HEK293 (cell line): ENCODE results near the gene TSHZ2.

ENCODE experiments used
- CTCF ChIA-PET: fragments of 350-600 bp; formaldehyde crosslinking; extraction: SDS; loops from one replicate; lab custom pipeline; 2021; ENCODE audit warnings: antibody characterized with exemption; lab: Yijun Ruan, JAX
- POLR2A ChIA-PET: fragments of 300-600 bp; formaldehyde crosslinking; extraction: SDS; loops from one replicate; lab custom pipeline; 2020; ENCODE audit warnings: antibody characterized with exemption, inconsistent platforms; lab: Yijun Ruan, JAX
- H3K27ac ChIP-seq: fragments of 200-500 bp; sonication (Bioruptor generic); 2 replicates; pipeline ENCODE4 v1.5.1; 2014; ENCODE audit warnings: low read depth, low read length, control low read depth, inconsistent platforms; ENCODE audit errors: extremely low read depth
- H3K36me3 ChIP-seq, 2 experiments: fragments of 200-500 bp in 1 of 2; sonication (Bioruptor generic) in 1 of 2; 1 replicate in 1 of 2; 2 replicates in 1 of 2; pipeline ENCODE4 v1.5.1; 2014 to 2017; ENCODE audit warnings: inconsistent platforms in 2 of 2, low read length in 2 of 2; ENCODE audit not compliant: control insufficient read depth in 2 of 2, insufficient read depth in 1 of 2
- H3K4me1 ChIP-seq: fragments of 200-500 bp; sonication (Bioruptor generic); 2 replicates; pipeline ENCODE4 v1.5.1; 2014; ENCODE audit warnings: mild to moderate bottlenecking, low read length, inconsistent platforms; ENCODE audit not compliant: control insufficient read depth, insufficient read depth
- H3K4me3 ChIP-seq: 2 replicates; pipeline ENCODE4 v1.5.1; 2011; ENCODE audit warnings: low read depth, mild to moderate bottlenecking, control low read depth, low read length, moderate library complexity
- H3K9me3 ChIP-seq: fragments of 200-500 bp; sonication (Bioruptor generic); 2 replicates; pipeline ENCODE4 v1.5.1; 2014; ENCODE audit warnings: low read depth, low read length, inconsistent platforms; ENCODE audit not compliant: control insufficient read depth, insufficient read depth
- CTCF ChIP-seq: fragments of 450-650 bp; formaldehyde crosslinking; IDR thresholded peaks from 2 replicates; pipeline ENCODE4 v1.5.1; 2016; ENCODE audit warnings: missing biosample characterization, missing genetic modification characterization
- ELK4 ChIP-seq: IDR thresholded peaks from 2 replicates; pipeline ENCODE4 v1.6.1; 2011; ENCODE audit warnings: mild to moderate bottlenecking, low read depth, low read length, borderline replicate concordance
- HOXA7 ChIP-seq: sonication (generic); formaldehyde crosslinking; IDR thresholded peaks from 2 replicates; pipeline ENCODE4 v1.8.1; 2022; ENCODE audit warnings: missing genetic modification reagents, borderline replicate concordance
- HOXC10 ChIP-seq: sonication (generic); formaldehyde crosslinking; IDR thresholded peaks from 2 replicates; pipeline ENCODE4 v1.8.1; 2023; ENCODE audit warnings: mild to moderate bottlenecking, missing genetic modification reagents
- KLF10 ChIP-seq: fragments of 450-650 bp; IDR thresholded peaks from 2 replicates; pipeline ENCODE4 v1.5.1; 2018; ENCODE audit warnings: missing biosample characterization, mild to moderate bottlenecking, missing genetic modification characterization
- REST ChIP-seq: fragments of 450-650 bp; formaldehyde crosslinking; IDR thresholded peaks from 2 replicates; pipeline ENCODE4 v1.5.1; 2016; ENCODE audit warnings: missing biosample characterization, missing genetic modification characterization
- SP2 ChIP-seq: fragments of 450-650 bp; formaldehyde crosslinking; IDR thresholded peaks from 2 replicates; pipeline ENCODE4 v1.5.1; 2016; ENCODE audit warnings: missing biosample characterization, missing genetic modification characterization
- TCF7L2 ChIP-seq: IDR thresholded peaks from 2 replicates; pipeline ENCODE4 v1.6.1; 2011; ENCODE audit warnings: low read depth, mild to moderate bottlenecking, inconsistent platforms, low read length, moderate library complexity, borderline replicate concordance
- TRIM28 ChIP-seq: IDR thresholded peaks from 2 replicates; pipeline ENCODE4 v1.6.1; 2011; ENCODE audit warnings: low read length, control low read depth, borderline replicate concordance
- ZFP37 ChIP-seq: fragments of 450-650 bp; formaldehyde crosslinking; IDR thresholded peaks from 2 replicates; pipeline ENCODE4 v1.5.1; 2016; ENCODE audit warnings: missing biosample characterization, missing genetic modification characterization
- ZNF121 ChIP-seq: fragments of 450-650 bp; formaldehyde crosslinking; IDR thresholded peaks from 2 replicates; pipeline ENCODE4 v1.5.1; 2016; ENCODE audit warnings: missing biosample characterization, missing genetic modification characterization
- ZNF132 ChIP-seq: fragments of 450-650 bp; formaldehyde crosslinking; IDR thresholded peaks from 2 replicates; pipeline ENCODE4 v1.5.1; 2017; ENCODE audit warnings: missing biosample characterization, missing genetic modification characterization, borderline replicate concordance
- ZNF169 ChIP-seq: fragments of 450-650 bp; formaldehyde crosslinking; IDR thresholded peaks from 2 replicates; pipeline ENCODE4 v1.5.1; 2016; ENCODE audit warnings: missing biosample characterization, missing genetic modification characterization
- ZNF324 ChIP-seq: fragments of 450-650 bp; formaldehyde crosslinking; IDR thresholded peaks from 2 replicates; pipeline ENCODE4 v1.5.1; 2016; ENCODE audit warnings: missing biosample characterization, missing genetic modification characterization
- ZNF341 ChIP-seq: fragments of 450-650 bp; formaldehyde crosslinking; IDR thresholded peaks from 2 replicates; pipeline ENCODE4; 2016; ENCODE audit warnings: low read depth, missing biosample characterization, missing genetic modification characterization
- ZNF404 ChIP-seq: fragments of 450-650 bp; formaldehyde crosslinking; IDR thresholded peaks from 2 replicates; pipeline ENCODE4 v1.5.1; 2017; ENCODE audit warnings: missing biosample characterization, missing genetic modification characterization
- ZNF48 ChIP-seq: fragments of 450-650 bp; formaldehyde crosslinking; IDR thresholded peaks from 2 replicates; pipeline ENCODE4 v1.5.1; 2016; ENCODE audit warnings: missing biosample characterization, missing genetic modification characterization
- ZNF488 ChIP-seq: fragments of 450-650 bp; formaldehyde crosslinking; IDR thresholded peaks from 2 replicates; pipeline ENCODE4 v1.5.1; 2016; ENCODE audit warnings: missing biosample characterization, missing genetic modification characterization
- ZNF513 ChIP-seq: fragments of 450-650 bp; IDR thresholded peaks from 2 replicates; pipeline ENCODE4 v1.5.1; 2018; ENCODE audit warnings: missing biosample characterization, missing genetic modification characterization
- ZNF549 ChIP-seq: fragments of 450-650 bp; IDR thresholded peaks from 2 replicates; pipeline ENCODE4 v1.5.1; 2018; ENCODE audit warnings: missing biosample characterization, missing genetic modification characterization, mild to moderate bottlenecking, inconsistent platforms, moderate library complexity
- ZNF624 ChIP-seq: fragments of 450-650 bp; formaldehyde crosslinking; IDR thresholded peaks from 2 replicates; pipeline ENCODE4 v1.5.1; 2017; ENCODE audit warnings: missing biosample characterization, missing genetic modification characterization
- ZSCAN30 ChIP-seq: fragments of 450-650 bp; IDR thresholded peaks from 2 replicates; pipeline ENCODE4 v1.5.1; 2018; ENCODE audit warnings: missing biosample characterization, mild to moderate bottlenecking, missing genetic modification characterization, moderate library complexity

TSHZ2 gene

GRCh38 chr20:53269380-53269779 is 297.2 kb downstream of the TSHZ2 start:
- no peak for TF ChIP-seq ZNF404 (tag by site-specific recombination)
- TF ChIP-seq ZNF513 (tag by site-specific recombination), result peak; percentile 65; the same call in 1 of the 2 replicates
- no peak for TF ChIP-seq ZNF624 (tag by site-specific recombination)
- no peak for TF ChIP-seq ZNF121 (tag by site-specific recombination)
- TF ChIP-seq TCF7L2, result no peak
- no peak for TF ChIP-seq TRIM28
- TF ChIP-seq HOXA7 (CRISPR knock-in tag), result no peak
- TF ChIP-seq ZNF488, result no peak
- TF ChIP-seq REST (tag by site-specific recombination), result no peak
- ChIA-PET POLR2A (no interaction called here), CTCF (no interaction called here)
- Histone ChIP-seq H3K36me3 (no peaks in the 10 kb centered on the region), H3K4me3 (no peak overlapping the region), H3K27ac (no peak overlapping the region), H3K4me1 (no peaks in the 10 kb centered on the region), H3K9me3 (no peaks in the 10 kb centered on the region)

- Histone ChIP-seq H3K36me3 (no peaks in the 10 kb centered on the region), H3K9me3 (no peaks in the 10 kb centered on the region), H3K4me1 (no peaks in the 10 kb centered on the region), H3K4me3 (no peak overlapping the region), H3K27ac (no peak overlapping the region)
- ChIA-PET POLR2A (no interaction called here), CTCF (no interaction called here)
- TF ChIP-seq ZNF324 (tag by site-specific recombination), result no peak
- no peak for TF ChIP-seq HOXC10 (CRISPR knock-in tag)
- TF ChIP-seq CTCF (tag by site-specific recombination), result no peak
- TF ChIP-seq ZSCAN30, result no peak
- no peak for TF ChIP-seq SP2 (tag by site-specific recombination)
- no peak for TF ChIP-seq ZNF341 (tag by site-specific recombination)
- no peak for TF ChIP-seq ZNF549
- no peak for TF ChIP-seq ZNF132 (tag by site-specific recombination)
- TF ChIP-seq ZNF169 (tag by site-specific recombination), result no peak
- TF ChIP-seq ZFP37, result no peak
- TF ChIP-seq ELK4, result no peak
- TF ChIP-seq REST (tag by site-specific recombination), result no peak
- no peak for TF ChIP-seq KLF10 (tag by site-specific recombination)
- no peak for TF ChIP-seq ZNF48 (tag by site-specific recombination)
- TF ChIP-seq ZNF404 (tag by site-specific recombination), result no peak
Observed at GRCh38 chr20:53270792-53271375, 298.7 kb downstream of the TSHZ2 start.
